GM21723 (cell line): ENCODE data around the gene CPT2.
A peak's percentile ranks its signal among the peaks of the same experiment; 100 is the strongest.

Experiments used
- ATAC-seq: cut with Tn5 transposase; IDR thresholded peaks from one replicate; pipeline ENCODE4 v1.9.1; 2021; ENCODE audit warnings: mild to moderate bottlenecking, moderate library complexity; ENCODE audit not compliant: unreplicated experiment

The CPT2 gene

GRCh38 chr1:53259932-53260331 lies 63.3 kb downstream of the CPT2 start:
- peak; percentile 79 for ATAC-seq

- ATAC-seq = no peak
These were observed 64.1 kb downstream of the CPT2 start for GRCh38 chr1:53260631-53261247.

DNA sequence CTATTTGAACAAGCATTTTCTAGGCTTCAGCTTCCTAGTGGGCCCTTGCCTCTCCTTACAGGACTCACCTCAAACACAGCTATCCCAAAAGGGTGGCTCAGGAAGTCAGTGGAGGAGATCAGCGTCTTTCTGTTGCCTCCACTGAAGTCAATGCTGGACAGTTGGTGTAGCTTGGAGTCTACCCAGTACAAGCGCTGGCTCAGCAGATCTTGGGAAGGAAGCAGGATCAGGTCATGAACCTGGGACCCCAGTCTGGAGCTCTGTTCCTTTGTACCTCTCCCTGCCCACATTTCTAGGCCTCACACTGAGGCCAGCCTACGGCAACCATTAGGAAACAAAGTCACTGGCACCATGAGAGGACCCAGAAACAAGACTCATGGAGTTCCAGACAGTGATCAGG lies 65.4 kb downstream of the CPT2 start:
- no peak for ATAC-seq
